Measurements from ENCODE around the gene RBM38. TPM values are rescaled to one million over a fixed set of nuclear protein-coding genes. Genes with fewer than 3 reads are reported as not detected.
A peak's percentile ranks its signal among the peaks of the same experiment; 100 is the strongest.

The RBM38 gene
- total and polyA plus RNA-seq, 9 of the 15 experiments (the other 6 are each of a cell fraction or from before 2014, with no cell fraction given) = 0.28 to 82.4 (median 33.2) TPM

DNA sequence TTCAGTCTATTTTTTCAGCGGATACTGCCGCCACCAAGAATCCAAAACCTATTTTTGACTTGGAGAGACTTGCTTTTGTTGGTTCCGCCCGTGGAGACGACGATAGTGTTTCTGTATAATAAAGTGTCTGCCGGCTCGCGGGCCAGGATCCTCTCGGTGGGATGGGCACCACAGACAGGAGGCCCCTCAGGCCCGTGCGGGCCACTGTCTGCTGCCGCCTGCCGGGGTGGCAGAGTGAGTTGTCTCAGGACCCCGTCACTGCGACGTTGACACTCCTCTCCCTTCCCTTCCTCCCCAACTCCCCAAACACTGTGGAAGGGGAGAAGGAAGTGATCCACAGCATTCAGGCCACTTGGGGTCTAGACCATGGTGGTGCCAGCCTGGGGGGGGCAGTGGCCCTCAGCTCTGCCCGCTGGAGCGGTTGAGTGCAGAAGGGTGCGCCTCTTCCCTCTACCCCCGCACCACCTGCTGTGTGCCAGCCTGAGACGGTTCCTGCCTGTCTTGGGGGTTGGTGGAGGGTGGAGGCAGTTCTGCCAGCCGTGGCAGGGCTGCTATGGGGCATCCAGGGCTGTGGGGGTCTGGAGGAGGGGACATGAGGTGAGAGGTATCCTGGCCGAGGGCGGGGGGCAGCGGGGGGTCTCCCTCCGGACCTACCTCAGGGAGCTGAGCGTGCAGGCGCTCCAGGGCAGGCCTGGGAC is 17.5 kb downstream of the RBM38 start (continued):
- TF ChIP-seq, protein P1, sequence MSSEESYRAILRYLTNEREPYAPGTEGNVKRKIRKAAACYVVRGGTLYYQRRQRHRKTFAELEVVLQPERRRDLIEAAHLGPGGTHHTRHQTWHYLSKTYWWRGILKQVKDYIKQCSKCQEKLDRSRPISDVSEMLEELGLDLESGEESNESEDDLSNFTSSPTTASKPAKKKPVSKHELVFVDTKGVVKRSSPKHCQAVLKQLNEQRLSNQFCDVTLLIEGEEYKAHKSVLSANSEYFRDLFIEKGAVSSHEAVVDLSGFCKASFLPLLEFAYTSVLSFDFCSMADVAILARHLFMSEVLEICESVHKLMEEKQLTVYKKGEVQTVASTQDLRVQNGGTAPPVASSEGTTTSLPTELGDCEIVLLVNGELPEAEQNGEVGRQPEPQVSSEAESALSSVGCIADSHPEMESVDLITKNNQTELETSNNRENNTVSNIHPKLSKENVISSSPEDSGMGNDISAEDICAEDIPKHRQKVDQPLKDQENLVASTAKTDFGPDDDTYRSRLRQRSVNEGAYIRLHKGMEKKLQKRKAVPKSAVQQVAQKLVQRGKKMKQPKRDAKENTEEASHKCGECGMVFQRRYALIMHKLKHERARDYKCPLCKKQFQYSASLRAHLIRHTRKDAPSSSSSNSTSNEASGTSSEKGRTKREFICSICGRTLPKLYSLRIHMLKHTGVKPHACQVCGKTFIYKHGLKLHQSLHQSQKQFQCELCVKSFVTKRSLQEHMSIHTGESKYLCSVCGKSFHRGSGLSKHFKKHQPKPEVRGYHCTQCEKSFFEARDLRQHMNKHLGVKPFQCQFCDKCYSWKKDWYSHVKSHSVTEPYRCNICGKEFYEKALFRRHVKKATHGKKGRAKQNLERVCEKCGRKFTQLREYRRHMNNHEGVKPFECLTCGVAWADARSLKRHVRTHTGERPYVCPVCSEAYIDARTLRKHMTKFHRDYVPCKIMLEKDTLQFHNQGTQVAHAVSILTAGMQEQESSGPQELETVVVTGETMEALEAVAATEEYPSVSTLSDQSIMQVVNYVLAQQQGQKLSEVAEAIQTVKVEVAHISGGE (CRISPR knock-in tag; IDR thresholded peaks at IDR 0.05) = no peak
- TF ChIP-seq POLR2G (IDR thresholded peaks at IDR 0.05; ENCODE audit: low read depth, low read length) = peak; percentile 52
- 0 out of 2 replicates have a peak, but pooled peaks have one; percentile 8 for TF ChIP-seq XRCC5 (IDR thresholded peaks at IDR 0.05; ENCODE audit: low read depth, low read length)
- TF ChIP-seq RBM22 (IDR thresholded peaks at IDR 0.05; ENCODE audit: low read depth, low read length, poor library complexity, severe bottlenecking) = peak; percentile 12

DNA sequence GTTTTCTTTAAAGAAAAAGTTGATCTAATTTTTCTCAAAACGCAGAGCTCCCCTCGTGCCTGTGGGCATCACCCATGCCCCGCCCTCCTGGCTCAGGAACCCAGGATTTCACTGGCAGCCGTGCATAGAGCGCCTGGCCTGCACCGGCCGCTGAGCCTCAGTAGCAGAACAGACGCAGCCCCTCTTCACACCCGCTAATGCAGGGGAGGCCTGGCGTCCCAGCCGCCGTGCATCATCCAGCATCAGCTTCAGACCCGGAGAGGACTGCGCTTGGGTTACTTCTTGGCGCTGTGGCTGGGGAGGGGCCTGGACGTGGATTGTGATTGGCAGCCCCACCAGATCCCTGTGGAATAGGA is 18.1 kb downstream of the RBM38 start:
- FAIRE-seq (no peak), DNase-seq (ENCODE audit: extremely low read depth in 1 of 4, low spot score in 3 of 4) (no peak), ATAC-seq (no peak)
- Histone ChIP-seq H3K4me1 (replicated peaks in 1 of 2; ENCODE audit: control insufficient read depth in 2 of 2, insufficient read depth in 2 of 2, low read length in 2 of 2) (peaks cover 60 to 79% of the 10 kb centered on the region in 2 experiments), H3K79me2 (ENCODE audit: control insufficient read depth, insufficient read depth, low read length) (peaks cover 4% of the 10 kb centered on the region; the same call in 2 of the 3 replicates), H2AFZ (ENCODE audit: low read depth, low read length) (no peak overlapping the region), H3K4me3 (no peak overlapping the region), H3K9me1 (ENCODE audit: control insufficient read depth, insufficient read depth, low read length) (peaks cover 3% of the 10 kb centered on the region), H4K20me1 (replicated peaks; ENCODE audit: control insufficient read depth, insufficient read depth, low read length) (peaks cover 17% of the 10 kb centered on the region), H3K4me2 (ENCODE audit: insufficient read depth, low read length) (peak overlapping the region; percentile 70), H3K27ac (ENCODE audit: extremely low read depth, low read depth, low read length) (peak overlapping the region; percentile 60; the same call in 2 of the 3 replicates), H3K36me3 (ENCODE audit: control insufficient read depth, insufficient read depth, low read length) (peaks cover 55% of the 10 kb centered on the region; the same call in 2 of the 3 replicates), H3K27me3 (ENCODE audit: control insufficient read depth in 2 of 2, insufficient read depth in 2 of 2, low read length in 2 of 2) (no peaks in the 10 kb centered on the region), H3K9ac (ENCODE audit: insufficient read depth in 1 of 2, low read depth in 2 of 2, low read length in 2 of 2) (peak overlapping the region in 1 of 2 experiments; percentile 77; a peak in 3 of 4 replicates), H3K9me3 (replicated peaks; ENCODE audit: control insufficient read depth, insufficient read depth, low read depth, low read length) (no peaks in the 10 kb centered on the region)
- 71% methylated on average over 16 of the region's 16 CpGs for WGBS (ENCODE audit: insufficient coverage, low coverage, missing lambda C conversion rate)
- no TSS peak for BruUV-seq (replicated peaks)
- ChIA-PET CTCF (ENCODE audit: low intra/inter-chr PET ratio) (no interaction called here), POLR2A (interaction anchor here (0.5 to 2.0 kb wide), 8 partner anchors 9 to 86 kb away, joined by 3 to 5 read pairs (median 4); no protein-coding TSS in a partner anchor)
- intact Hi-C loops (cut with micrococcal nuclease) (no loop called here), in situ Hi-C loops (cut with MboI) (no loop called here)
- TF ChIP-seq ARID1B (IDR thresholded peaks at IDR 0.05) (no peak), HLTF (IDR thresholded peaks at IDR 0.05) (no peak), NR2F6 (CRISPR knock-in tag; IDR thresholded peaks at IDR 0.05) (no peak), TGIF2 (CRISPR knock-in tag; IDR thresholded peaks at IDR 0.05) (no peak), ZNF695 (CRISPR knock-in tag; IDR thresholded peaks at IDR 0.05) (no peak), ZNF584 (CRISPR knock-in tag; IDR thresholded peaks at IDR 0.05; ENCODE audit: low read depth) (no peak), SRSF1 (IDR thresholded peaks at IDR 0.05; ENCODE audit: low read depth, low read length) (no peak)
- TF ChIP-seq, protein P2, sequence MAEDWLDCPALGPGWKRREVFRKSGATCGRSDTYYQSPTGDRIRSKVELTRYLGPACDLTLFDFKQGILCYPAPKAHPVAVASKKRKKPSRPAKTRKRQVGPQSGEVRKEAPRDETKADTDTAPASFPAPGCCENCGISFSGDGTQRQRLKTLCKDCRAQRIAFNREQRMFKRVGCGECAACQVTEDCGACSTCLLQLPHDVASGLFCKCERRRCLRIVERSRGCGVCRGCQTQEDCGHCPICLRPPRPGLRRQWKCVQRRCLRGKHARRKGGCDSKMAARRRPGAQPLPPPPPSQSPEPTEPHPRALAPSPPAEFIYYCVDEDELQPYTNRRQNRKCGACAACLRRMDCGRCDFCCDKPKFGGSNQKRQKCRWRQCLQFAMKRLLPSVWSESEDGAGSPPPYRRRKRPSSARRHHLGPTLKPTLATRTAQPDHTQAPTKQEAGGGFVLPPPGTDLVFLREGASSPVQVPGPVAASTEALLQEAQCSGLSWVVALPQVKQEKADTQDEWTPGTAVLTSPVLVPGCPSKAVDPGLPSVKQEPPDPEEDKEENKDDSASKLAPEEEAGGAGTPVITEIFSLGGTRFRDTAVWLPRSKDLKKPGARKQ (CRISPR knock-in tag; IDR thresholded peaks at IDR 0.05) = 0 out of 2 replicates have a peak, but pooled peaks have one; percentile 50
- TF ChIP-seq, protein P3, sequence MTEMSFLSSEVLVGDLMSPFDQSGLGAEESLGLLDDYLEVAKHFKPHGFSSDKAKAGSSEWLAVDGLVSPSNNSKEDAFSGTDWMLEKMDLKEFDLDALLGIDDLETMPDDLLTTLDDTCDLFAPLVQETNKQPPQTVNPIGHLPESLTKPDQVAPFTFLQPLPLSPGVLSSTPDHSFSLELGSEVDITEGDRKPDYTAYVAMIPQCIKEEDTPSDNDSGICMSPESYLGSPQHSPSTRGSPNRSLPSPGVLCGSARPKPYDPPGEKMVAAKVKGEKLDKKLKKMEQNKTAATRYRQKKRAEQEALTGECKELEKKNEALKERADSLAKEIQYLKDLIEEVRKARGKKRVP (CRISPR knock-in tag; IDR thresholded peaks at IDR 0.05) = no peak
